CD4-positive, alpha-beta T cell treated with Interleukin-4 for 1 hour (primary cell): ENCODE results near the gene MED29.

Experiments used
- DNase-seq, 2 donors: peaks; one replicate each; pipeline ENCODE4 v3.0.0-alpha.2; 2020 to 2022

MED29 gene

GRCh38 chr19:39433480-39434079, 42.4 kb downstream of the MED29 start:
- no peak for DNase-seq

- no peak for DNase-seq
Measured at GRCh38 chr19:39434123-39435076, 43.2 kb downstream of the MED29 start.

GRCh38 chr19:39435499-39436349, 44.5 kb downstream of the MED29 start, which contains the start of gene RPS16:
TSS of gene RPS16 (minus strand) at chr19:39435949. CDS start at chr19:39435895, 54 bp downstream.
- peak; percentile 99 for DNase-seq

GRCh38 chr19:39436350-39436716, 45.2 kb downstream of the MED29 start:
- DNase-seq: no peak

- no peak for DNase-seq
Measured at GRCh38 chr19:39438270-39438934, 47.2 kb downstream of the MED29 start.

GRCh38 chr19:39444598-39445195, 53.5 kb downstream of the MED29 start:
- DNase-seq: no peak

GRCh38 chr19:39445196-39446111, 54.3 kb downstream of the MED29 start, which contains the start of gene SUPT5H:
TSS of gene SUPT5H (plus strand) at chr19:39445582. CDS start at chr19:39445891, 309 bp downstream.
- DNase-seq: peak; percentile 99

- no peak for DNase-seq
Measured at GRCh38 chr19:39446365-39447084, 55.3 kb downstream of the MED29 start.

- no peak for DNase-seq
Measured at GRCh38 chr19:39448271-39448670, 57.1 kb downstream of the MED29 start.

GRCh38 chr19:39449116-39449797, 58.1 kb downstream of the MED29 start:
- DNase-seq: no peak
